T-cell (primary cell): ENCODE results near the gene LRRC8A. TPM values are rescaled to one million over a fixed set of nuclear protein-coding genes. Genes with fewer than 3 reads are reported as not detected.
A peak's percentile ranks its signal among the peaks of the same experiment; 100 is the strongest.
"Not testable (repeated sequence)": the region's sequence is repeated elsewhere in the genome, so short reads cannot be mapped to it uniquely, and the experiment has no call there.

Experiments used
- ATAC-seq, 4 experiments: fragments of 200-7000 bp in 3 of 4; fragments of 150-1000 bp in 1 of 4; cut with Tn5 transposase; replicated peaks in 1 of 4; 1 replicate in 3 of 4; 2 replicates in 1 of 4; pipeline ENCODE4 v1.10.0; 2021; ENCODE audit warnings: moderate library complexity in 3 of 4, mild to moderate bottlenecking in 2 of 4, moderate number of reproducible peaks in 1 of 4
- CTCF ChIA-PET, 2 donors: fragments of 300-600 bp; sonication (Branson Sonifier 250); formaldehyde crosslinking; loops; one replicate each; lab custom pipeline; 2022; ENCODE audit warnings: antibody characterized with exemption in 2 of 2; lab: Charles Lee
- POLR2A ChIA-PET, 2 donors: fragments of 300-600 bp; sonication (Branson Sonifier 250); formaldehyde crosslinking; loops; one replicate each; lab custom pipeline; 2022; ENCODE audit warnings: antibody characterized with exemption in 2 of 2; lab: Charles Lee
- DNase-seq, 35 experiments: peaks; one replicate each; pipeline versions ENCODE4 v3.0.0 to v3.0.0-alpha.2; 2013 to 2023
- H3K27ac ChIP-seq: one replicate; pipeline ENCODE4 v1.5.1; 2013; ENCODE audit warnings: low read length
- H3K27me3 ChIP-seq, 2 experiments: replicated peaks in 1 of 2; 1 replicate in 1 of 2; 2 replicates in 1 of 2; pipeline versions ENCODE4 v1.6.1 to v1.7.0; 2013; ENCODE audit warnings: low read length in 1 of 2, mixed read lengths in 1 of 2; ENCODE audit not compliant: control insufficient read depth in 2 of 2, insufficient read depth in 2 of 2; ENCODE audit errors: extremely low read depth in 1 of 2
- H3K36me3 ChIP-seq, 2 donors: 1 replicate in 1 of 2; 2 replicates in 1 of 2; pipeline versions ENCODE4 v1.6.1 to v1.7.0; 2013; ENCODE audit warnings: low read length in 1 of 2; ENCODE audit not compliant: control insufficient read depth in 2 of 2, insufficient read depth in 1 of 2; ENCODE audit errors: extremely low read depth in 1 of 2
- H3K4me1 ChIP-seq, 2 experiments: 1 replicate in 1 of 2; 2 replicates in 1 of 2; pipeline versions ENCODE4 v1.6.1 to v1.7.0; 2013; ENCODE audit warnings: low read length in 2 of 2, mixed read lengths in 1 of 2; ENCODE audit not compliant: insufficient read depth in 2 of 2, control insufficient read depth in 1 of 2; ENCODE audit errors: extremely low read depth in 1 of 2
- H3K4me3 ChIP-seq, 2 donors: 1 replicate in 1 of 2; 2 replicates in 1 of 2; pipeline versions ENCODE4 v1.5.1 to v1.7.0; 2013; ENCODE audit warnings: mild to moderate bottlenecking in 2 of 2, low read length in 1 of 2, moderate library complexity in 1 of 2; ENCODE audit not compliant: control insufficient read depth in 1 of 2; ENCODE audit errors: extremely low read depth in 1 of 2
- H3K9me3 ChIP-seq: 2 replicates; pipeline ENCODE4 v1.7.0; 2013
- H3K27ac Mint-ChIP-seq, 2 donors: one replicate each; pipeline ENCODE4 v1.8.0; 2020 to 2021; ENCODE audit warnings: mild to moderate bottlenecking in 2 of 2, mixed read lengths in 2 of 2
- H3K27me3 Mint-ChIP-seq, 2 donors: one replicate each; pipeline ENCODE4 v1.8.0; 2021 to 2022; ENCODE audit warnings: mixed read lengths in 2 of 2
- H3K36me3 Mint-ChIP-seq: one replicate; pipeline ENCODE4 v1.8.0; 2021; ENCODE audit warnings: mixed read lengths
- H3K4me1 Mint-ChIP-seq, 3 donors: one replicate each; pipeline ENCODE4 v1.8.0; 2020 to 2022; ENCODE audit warnings: mixed read lengths in 3 of 3, mild to moderate bottlenecking in 1 of 3
- H3K4me3 Mint-ChIP-seq, 3 donors: one replicate each; pipeline ENCODE4 v1.8.0; 2020 to 2022; ENCODE audit warnings: mild to moderate bottlenecking in 3 of 3, mixed read lengths in 3 of 3, moderate library complexity in 3 of 3
- H3K9me3 Mint-ChIP-seq, 3 donors: one replicate each; pipeline ENCODE4 v1.8.0; 2020 to 2022; ENCODE audit warnings: mixed read lengths in 3 of 3
- WGBS: methylation state at CpG from one replicate; pipeline ENCODE4 v1.1.5; 2013; ENCODE audit warnings: missing lambda C conversion rate; ENCODE audit not compliant: insufficient coverage; 5-methylcytosine and 5-hydroxymethylcytosine counted together
- total RNA-seq, 35 experiments: library from RNA in 6 of 35; stranded (reverse) in 6 of 35; fragments of 120-200 nt in 1 of 35; gene quantifications; one replicate each; pipeline versions ENCODE4 v1.2.1 to v1.2.4 and lab custom pipeline; 2013 to 2026

The LRRC8A gene
- total RNA-seq, 5 donors from 2014 or later (not counting 1 experiment from before 2014, with no cell fraction given), result 30.7 to 34.3 (median 33.9) TPM

DNA sequence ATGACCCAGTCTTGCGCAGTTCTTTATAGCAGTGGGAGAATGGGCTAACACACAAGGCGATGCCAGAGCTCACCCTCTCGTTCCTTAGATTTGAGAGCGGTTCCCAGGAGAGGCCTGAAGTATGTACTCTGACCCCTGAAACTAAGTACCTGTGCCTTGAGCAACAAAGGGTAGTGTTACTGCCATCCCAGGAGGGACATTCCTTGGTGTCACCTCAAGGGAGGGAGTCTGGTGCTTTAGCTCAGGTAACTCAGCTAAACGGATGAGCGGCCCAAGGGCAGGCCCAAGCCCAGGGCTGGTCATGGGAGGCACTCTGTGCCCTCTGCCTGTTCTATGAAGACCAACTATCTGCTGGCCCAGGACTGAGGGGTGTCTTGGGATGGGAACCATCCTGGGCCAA is 20.4 kb upstream of the LRRC8A start:
- Histone ChIP-seq H3K4me3 (no peak overlapping the region), H3K27me3 (no peaks in the 10 kb centered on the region), H3K36me3 (no peaks in the 10 kb centered on the region), H3K9me3 (no peaks in the 10 kb centered on the region), H3K27ac (no peak overlapping the region), H3K4me1 (peaks cover 2 to 6% of the 10 kb centered on the region in 2 experiments)
- no peaks in the 10 kb centered on the region for H3K36me3 Mint-ChIP-seq
- POLR2A ChIA-PET, result no interaction called here
- DNase-seq, result no peak
- H3K27ac Mint-ChIP-seq, result no peak overlapping the region
- no peaks in the 10 kb centered on the region for H3K9me3 Mint-ChIP-seq
- CTCF ChIA-PET, result interaction anchor here (0.7 to 3.2 kb wide), 4 partner anchors 64 to 67 kb away, joined by 6 to 18 read pairs (median 8); no protein-coding TSS in a partner anchor
- ATAC-seq, result no peak
- WGBS, result 100% methylated on average over 4 of the region's 6 CpGs
- peaks cover 4 to 10% (median 6%) of the 10 kb centered on the region in 3 donors for H3K4me1 Mint-ChIP-seq
- no peak overlapping the region for H3K4me3 Mint-ChIP-seq
- H3K27me3 Mint-ChIP-seq, result no peaks in the 10 kb centered on the region

GRCh38 chr9:128862401-128862851 is 19.5 kb upstream of the LRRC8A start:
- WGBS, result 100% methylated on average over 1 of the region's 6 CpGs
- Mint-ChIP-seq H3K27me3 (no peaks in the 10 kb centered on the region), H3K36me3 (no peaks in the 10 kb centered on the region), H3K27ac (no peak overlapping the region), H3K4me1 (peaks cover 4 to 10% (median 6%) of the 10 kb centered on the region in 3 donors), H3K9me3 (no peaks in the 10 kb centered on the region), H3K4me3 (no peak overlapping the region)
- CTCF ChIA-PET, result interaction anchor here (0.7 to 3.2 kb wide), 7 partner anchors 9 to 73 kb away, joined by 3 to 18 read pairs (median 6); no protein-coding TSS in a partner anchor
- peaks cover 2 to 6% of the 10 kb centered on the region in 2 experiments for H3K4me1 ChIP-seq
- no peaks in the 10 kb centered on the region for H3K36me3 ChIP-seq
- no peak overlapping the region for H3K4me3 ChIP-seq
- POLR2A ChIA-PET, result no interaction called here
- no peaks in the 10 kb centered on the region for H3K9me3 ChIP-seq
- no peak for ATAC-seq
- no peak overlapping the region for H3K27ac ChIP-seq
- H3K27me3 ChIP-seq, result no peaks in the 10 kb centered on the region
- DNase-seq, result no peak

- peaks cover 4 to 10% (median 6%) of the 10 kb centered on the region in 3 donors for H3K4me1 Mint-ChIP-seq
- Histone ChIP-seq H3K27me3 (no peaks in the 10 kb centered on the region), H3K4me3 (no peak overlapping the region), H3K4me1 (peaks cover 2 to 6% of the 10 kb centered on the region in 2 experiments), H3K36me3 (no peaks in the 10 kb centered on the region), H3K27ac (no peak overlapping the region), H3K9me3 (no peaks in the 10 kb centered on the region)
- no peaks in the 10 kb centered on the region for H3K9me3 Mint-ChIP-seq
- DNase-seq (peak; percentile 54 to 90 (median 80)), ATAC-seq (peak; percentile 94 to 98 (median 96))
- POLR2A ChIA-PET, result interaction anchor here in 1 of 2 donors (0.6 kb wide), 1 partner anchor 69 kb away, joined by 4 read pairs; no protein-coding TSS in a partner anchor
- no peak overlapping the region for H3K4me3 Mint-ChIP-seq
- CTCF ChIA-PET, result interaction anchor here (0.6 to 3.2 kb wide), 10 partner anchors 17 to 580 kb away, joined by 3 to 18 read pairs (median 4); partner anchors contain the start of gene ENDOG (in 1 of the 2)
- peak overlapping the region; percentile 31 to 52 for H3K27ac Mint-ChIP-seq
- H3K36me3 Mint-ChIP-seq, result no peaks in the 10 kb centered on the region
- H3K27me3 Mint-ChIP-seq, result no peaks in the 10 kb centered on the region
- 3% methylated on average over 6 of the region's 10 CpGs for WGBS
These were observed 18.3 kb upstream of the LRRC8A start for GRCh38 chr9:128863647-128864046.

DNA sequence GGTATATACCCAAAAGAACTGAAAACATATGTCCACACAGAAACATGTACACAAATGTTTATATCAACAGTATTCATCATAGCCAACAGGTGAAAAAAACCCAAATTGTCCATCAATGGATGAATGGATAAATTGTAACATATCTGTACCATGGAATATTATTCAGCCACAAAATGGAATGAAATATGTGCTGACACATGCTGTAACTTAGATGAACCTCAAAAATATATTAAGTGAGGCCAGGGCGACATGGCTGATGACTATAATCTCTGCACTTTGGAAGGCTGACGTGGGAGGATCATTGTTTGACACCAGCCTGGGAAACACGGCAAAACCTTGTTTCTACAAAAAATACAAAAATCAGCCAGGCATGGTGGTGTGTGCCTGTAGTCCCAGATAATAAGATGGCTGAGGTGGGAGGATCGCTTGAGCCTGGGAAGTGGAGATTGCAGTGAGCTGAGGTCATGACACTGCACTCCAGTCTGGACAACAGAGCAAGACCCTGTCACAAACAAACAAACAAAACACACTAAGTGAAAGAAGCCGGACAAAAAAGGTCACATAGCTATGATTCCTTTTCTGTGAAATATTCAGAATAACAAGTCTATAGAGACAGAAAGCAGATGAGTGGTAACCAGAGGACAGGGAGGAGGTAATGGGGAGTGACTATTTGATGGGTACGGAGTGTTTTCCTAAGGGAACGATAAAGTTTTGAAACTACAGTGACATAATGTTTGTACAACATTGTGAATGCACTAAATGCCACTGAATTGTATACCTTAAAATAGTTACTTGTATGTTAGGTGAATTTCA is 11.6 kb upstream of the LRRC8A start:
- Mint-ChIP-seq H3K4me3 (no peak overlapping the region), H3K9me3 (no peaks in the 10 kb centered on the region), H3K27ac (no peak overlapping the region), H3K36me3 (peaks cover 13% of the 10 kb centered on the region), H3K4me1 (peaks cover 5% of the 10 kb centered on the region in 3 donors), H3K27me3 (no peaks in the 10 kb centered on the region)
- WGBS, result 80% methylated on average over 1 of the region's 7 CpGs
- CTCF ChIA-PET, result interaction anchor here (0.5 to 1.4 kb wide), 3 partner anchors 8 to 58 kb away, joined by 3 read pairs; no protein-coding TSS in a partner anchor
- no peak for ATAC-seq
- POLR2A ChIA-PET, result no interaction called here
- Histone ChIP-seq H3K27ac (no peak overlapping the region), H3K9me3 (no peaks in the 10 kb centered on the region), H3K36me3 (no peaks in the 10 kb centered on the region), H3K4me1 (no peaks in the 10 kb centered on the region), H3K27me3 (no peaks in the 10 kb centered on the region), H3K4me3 (no peak overlapping the region)
- DNase-seq, result no peak

- POLR2A ChIA-PET, result not testable (repeated sequence)
These were observed 11.0 kb upstream of the LRRC8A start for GRCh38 chr9:128870941-128871265.

DNA sequence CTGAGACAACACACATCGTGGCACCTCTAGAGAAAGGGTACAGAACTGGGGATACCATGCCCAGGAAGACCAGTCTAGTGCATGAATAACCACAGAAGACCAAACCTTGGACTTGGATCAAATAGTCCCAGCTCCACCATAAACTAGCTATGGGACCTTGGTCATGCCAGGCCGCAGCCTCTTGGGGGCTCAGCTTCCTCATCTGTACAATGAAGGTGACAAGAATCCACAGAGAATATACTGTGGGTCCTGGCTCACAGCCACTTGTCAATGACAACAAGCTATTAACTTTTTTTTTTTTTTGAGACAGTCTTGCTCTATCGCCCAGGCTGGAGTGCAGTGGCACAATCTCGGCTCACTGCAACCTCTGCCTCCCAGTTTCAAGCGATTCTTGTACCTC is 4.1 kb upstream of the LRRC8A start:
- ATAC-seq, result no peak
- no peaks in the 10 kb centered on the region for H3K36me3 Mint-ChIP-seq
- POLR2A ChIA-PET, result interaction anchor here in 1 of 2 donors (0.6 kb wide), 1 partner anchor 51 kb away, joined by 3 read pairs; no protein-coding TSS in a partner anchor
- H3K4me3 Mint-ChIP-seq, result no peak overlapping the region
- WGBS, result 93% methylated on average over 4 of the region's 5 CpGs
- peaks cover 0 to 19% of the 10 kb centered on the region in 2 experiments for H3K4me1 ChIP-seq
- no peak overlapping the region for H3K27ac ChIP-seq
- no peaks in the 10 kb centered on the region for H3K9me3 Mint-ChIP-seq
- no peak overlapping the region for H3K4me3 ChIP-seq
- no peaks in the 10 kb centered on the region for H3K36me3 ChIP-seq
- no peaks in the 10 kb centered on the region for H3K27me3 ChIP-seq
- no peak for DNase-seq
- H3K9me3 ChIP-seq, result no peaks in the 10 kb centered on the region
- no peak overlapping the region for H3K27ac Mint-ChIP-seq
- H3K27me3 Mint-ChIP-seq, result no peaks in the 10 kb centered on the region
- CTCF ChIA-PET, result no interaction called here
- H3K4me1 Mint-ChIP-seq, result peaks cover 23 to 31% (median 31%) of the 10 kb centered on the region in 3 donors

More at GRCh38 chr9:128870941-128871265, 11.0 kb upstream of the LRRC8A start:
- peaks cover 13% of the 10 kb centered on the region for H3K36me3 Mint-ChIP-seq
- CTCF ChIA-PET, result interaction anchor here (0.5 to 1.4 kb wide), 4 partner anchors 9 to 57 kb away, joined by 3 read pairs; no protein-coding TSS in a partner anchor
- not testable (repeated sequence) for H3K27ac Mint-ChIP-seq, H3K36me3 ChIP-seq, H3K4me1 Mint-ChIP-seq, H3K4me1 ChIP-seq, H3K9me3 Mint-ChIP-seq, DNase-seq, ATAC-seq, H3K9me3 ChIP-seq, H3K27me3 ChIP-seq, H3K4me3 ChIP-seq, H3K4me3 Mint-ChIP-seq, H3K27me3 Mint-ChIP-seq, H3K27ac ChIP-seq
- 92% methylated on average over 4 of the region's 7 CpGs for WGBS
